GM19372 (cell line): Measurements from ENCODE around the gene OPN5.
"Not testable (repeated sequence)": the region's sequence is repeated elsewhere in the genome, so short reads cannot be mapped to it uniquely, and the experiment has no call there.

Experiments
- ATAC-seq: cut with Tn5 transposase; IDR thresholded peaks from one replicate; pipeline ENCODE4 v1.9.1; 2021; ENCODE audit warnings: mild to moderate bottlenecking, low read depth, moderate library complexity; ENCODE audit not compliant: unreplicated experiment

Gene OPN5

GRCh38 chr6:47781732-47782131 is at the start of gene OPN5:
OPN5 (plus strand) TSS chr6:47782032; CDS start chr6:47782067, 35 bp downstream.
- ATAC-seq = no peak

- ATAC-seq = no peak
Observed at GRCh38 chr6:47733879-47734558, 47.8 kb upstream of the OPN5 start.

- no peak for ATAC-seq
Observed at GRCh38 chr6:47734831-47735481, 46.9 kb upstream of the OPN5 start.

GRCh38 chr6:47736083-47736700 is 45.6 kb upstream of the OPN5 start:
- no peak for ATAC-seq

- ATAC-seq = no peak
Observed at GRCh38 chr6:47737406-47737805, 44.4 kb upstream of the OPN5 start.

- no peak for ATAC-seq
Observed at GRCh38 chr6:47740714-47741113, 41.1 kb upstream of the OPN5 start.

GRCh38 chr6:47741807-47742206 is 40.0 kb upstream of the OPN5 start:
- no peak for ATAC-seq

GRCh38 chr6:47743744-47744143 is 38.1 kb upstream of the OPN5 start:
- ATAC-seq = no peak

- ATAC-seq = not testable (repeated sequence)
Observed at GRCh38 chr6:47745269-47745668, 36.6 kb upstream of the OPN5 start.

GRCh38 chr6:47749757-47750156 is 32.1 kb upstream of the OPN5 start:
- ATAC-seq = no peak

GRCh38 chr6:47752801-47753200 is 29.0 kb upstream of the OPN5 start:
- ATAC-seq = no peak

GRCh38 chr6:47759364-47759763 is 22.5 kb upstream of the OPN5 start:
- no peak for ATAC-seq

GRCh38 chr6:47762502-47762901 is 19.3 kb upstream of the OPN5 start:
- ATAC-seq = no peak

GRCh38 chr6:47766445-47766844 is 15.4 kb upstream of the OPN5 start:
- ATAC-seq = no peak

GRCh38 chr6:47767102-47767501 is 14.7 kb upstream of the OPN5 start:
- ATAC-seq = no peak

- no peak for ATAC-seq
Observed at GRCh38 chr6:47769982-47770381, 11.8 kb upstream of the OPN5 start.

- ATAC-seq = no peak
Observed at GRCh38 chr6:47772359-47772758, 9.5 kb upstream of the OPN5 start.

- ATAC-seq = no peak
Observed at GRCh38 chr6:47773005-47773404, 8.8 kb upstream of the OPN5 start.

- peak; percentile 78 for ATAC-seq
Observed at GRCh38 chr6:47780510-47781356, 1.1 kb upstream of the OPN5 start.

GRCh38 chr6:47785182-47785581 is 3.4 kb downstream of the OPN5 start:
- ATAC-seq = no peak
